T1000 (cell line): ENCODE results near the gene FAM81A.
"Not testable (repeated sequence)": the region's sequence is repeated elsewhere in the genome, so short reads cannot be mapped to it uniquely, and the experiment has no call there.

Experiments used
- DNase-seq: peaks from one replicate; lab custom pipeline; 2025; ENCODE audit warnings: mixed read lengths; lab: John Stamatoyannopoulos, UW

The FAM81A gene

GRCh38 chr15:59437817-59438624 lies at the start of gene FAM81A:
Gene FAM81A, plus strand, starts transcription at chr15:59438186. Its CDS starts 20,441 bp downstream, at chr15:59458627.
- peak; percentile 51 for DNase-seq

- no peak for DNase-seq
Observed at GRCh38 chr15:59388670-59389069, 49.3 kb upstream of the FAM81A start.

- no peak for DNase-seq
Observed at GRCh38 chr15:59392299-59392698, 45.7 kb upstream of the FAM81A start.

- no peak for DNase-seq
Observed at GRCh38 chr15:59394166-59394661, 43.8 kb upstream of the FAM81A start.

GRCh38 chr15:59396211-59396610 lies 41.8 kb upstream of the FAM81A start:
- no peak for DNase-seq

- no peak for DNase-seq
Observed at GRCh38 chr15:59396679-59397078, 41.3 kb upstream of the FAM81A start.

- DNase-seq, result no peak
Observed at GRCh38 chr15:59398220-59398619, 39.8 kb upstream of the FAM81A start.

- DNase-seq, result no peak
Observed at GRCh38 chr15:59399465-59400102, 38.4 kb upstream of the FAM81A start.

GRCh38 chr15:59400103-59400813 lies 37.7 kb upstream of the FAM81A start:
- DNase-seq, result no peak

- DNase-seq, result not testable (repeated sequence)
Observed at GRCh38 chr15:59401051-59401823, 36.7 kb upstream of the FAM81A start.

- DNase-seq, result no peak
Observed at GRCh38 chr15:59401824-59402569, 36.0 kb upstream of the FAM81A start.

- no peak for DNase-seq
Observed at GRCh38 chr15:59405079-59405478, 32.9 kb upstream of the FAM81A start.

- no peak for DNase-seq
Observed at GRCh38 chr15:59406446-59406845, 31.5 kb upstream of the FAM81A start.

- DNase-seq, result no peak
Observed at GRCh38 chr15:59407946-59408345, 30.0 kb upstream of the FAM81A start.

GRCh38 chr15:59410391-59410896 lies 27.5 kb upstream of the FAM81A start:
- no peak for DNase-seq

- no peak for DNase-seq
Observed at GRCh38 chr15:59413577-59413976, 24.4 kb upstream of the FAM81A start.

GRCh38 chr15:59416816-59417215 lies 21.2 kb upstream of the FAM81A start:
- no peak for DNase-seq

- no peak for DNase-seq
Observed at GRCh38 chr15:59419170-59419569, 18.8 kb upstream of the FAM81A start.

- DNase-seq, result no peak
Observed at GRCh38 chr15:59420108-59420507, 17.9 kb upstream of the FAM81A start.

GRCh38 chr15:59420986-59421618 lies 16.9 kb upstream of the FAM81A start:
- no peak for DNase-seq
